Fibroblast of lung (primary cell): ENCODE results near the gene SMIM27.

Experiments
- EZH2 ChIP-seq: IDR thresholded peaks from 2 replicates; pipeline ENCODE4 v1.5.1; 2012; ENCODE audit warnings: low read length, control low read depth, mild to moderate bottlenecking; ENCODE audit errors: missing control alignments
- TF ChIP-seq, protein P1 (sequence below), 2 donors: IDR thresholded peaks in 1 of 2; conservative IDR thresholded peaks in 1 of 2; 1 replicate in 1 of 2; 2 replicates in 1 of 2; pipeline ENCODE4 v1.5.1; 2011 to 2012; ENCODE audit warnings: low read length in 2 of 2, control low read depth in 1 of 2, inconsistent platforms in 1 of 2, low read depth in 1 of 2, mild to moderate bottlenecking in 1 of 2

GRCh38 chr9:32516241-32516640, 35.9 kb upstream of the SMIM27 start:
- TF ChIP-seq, protein P1, sequence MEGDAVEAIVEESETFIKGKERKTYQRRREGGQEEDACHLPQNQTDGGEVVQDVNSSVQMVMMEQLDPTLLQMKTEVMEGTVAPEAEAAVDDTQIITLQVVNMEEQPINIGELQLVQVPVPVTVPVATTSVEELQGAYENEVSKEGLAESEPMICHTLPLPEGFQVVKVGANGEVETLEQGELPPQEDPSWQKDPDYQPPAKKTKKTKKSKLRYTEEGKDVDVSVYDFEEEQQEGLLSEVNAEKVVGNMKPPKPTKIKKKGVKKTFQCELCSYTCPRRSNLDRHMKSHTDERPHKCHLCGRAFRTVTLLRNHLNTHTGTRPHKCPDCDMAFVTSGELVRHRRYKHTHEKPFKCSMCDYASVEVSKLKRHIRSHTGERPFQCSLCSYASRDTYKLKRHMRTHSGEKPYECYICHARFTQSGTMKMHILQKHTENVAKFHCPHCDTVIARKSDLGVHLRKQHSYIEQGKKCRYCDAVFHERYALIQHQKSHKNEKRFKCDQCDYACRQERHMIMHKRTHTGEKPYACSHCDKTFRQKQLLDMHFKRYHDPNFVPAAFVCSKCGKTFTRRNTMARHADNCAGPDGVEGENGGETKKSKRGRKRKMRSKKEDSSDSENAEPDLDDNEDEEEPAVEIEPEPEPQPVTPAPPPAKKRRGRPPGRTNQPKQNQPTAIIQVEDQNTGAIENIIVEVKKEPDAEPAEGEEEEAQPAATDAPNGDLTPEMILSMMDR (conservative IDR thresholded peaks at IDR 0.05 in 1 of 2, IDR thresholded peaks at IDR 0.05 in 1 of 2; ENCODE audit: low read depth in 1 of 2, low read length in 2 of 2) = no peak
- no peak for TF ChIP-seq EZH2
